Measurements from ENCODE around the gene PDF. TPM values are rescaled to one million over a fixed set of nuclear protein-coding genes. Genes with fewer than 3 reads are reported as not detected.

The PDF gene
- total RNA-seq, 1 experiment from 2014 or later: 42.1 TPM

DNA sequence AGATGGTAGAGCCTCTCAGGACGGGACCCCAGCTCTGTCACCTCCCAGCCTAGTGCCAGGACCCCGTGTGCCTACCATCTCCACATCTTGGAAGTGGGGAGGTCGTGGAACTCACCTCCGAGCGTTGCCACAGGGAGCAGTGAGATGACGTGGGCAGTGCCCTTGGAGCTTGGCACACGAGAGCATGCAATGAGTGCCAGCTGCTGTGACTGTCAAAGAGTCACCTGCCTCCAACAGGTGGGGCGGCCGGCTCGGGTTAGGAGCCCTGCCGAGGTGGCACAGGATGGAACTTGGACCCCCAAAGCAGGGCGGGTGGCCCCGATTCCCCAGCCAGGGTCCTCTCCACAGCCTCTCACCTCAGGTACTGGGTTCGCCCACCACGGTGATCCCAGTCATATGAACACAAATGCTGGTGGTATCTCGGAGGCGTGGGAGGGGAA, 13.8 kb downstream of the PDF start:
- H3K27me3 ChIP-seq (replicated peaks; ENCODE audit: control insufficient read depth, insufficient read depth, low read length): no peaks in the 10 kb centered on the region
- H3K4me1 ChIP-seq: 0 out of 2 replicates have a peak, but pooled peaks cover 5% of the 10 kb centered on the region
- H3K4me3 Mint-ChIP-seq (ENCODE audit: unreplicated experiment): no peak overlapping the region
- H3K4me1 Mint-ChIP-seq (ENCODE audit: low read depth, unreplicated experiment): peaks cover 5% of the 10 kb centered on the region
- no peaks in the 10 kb centered on the region for H3K27me3 Mint-ChIP-seq (ENCODE audit: insufficient read depth, unreplicated experiment)
- no peak overlapping the region for H3K27ac Mint-ChIP-seq (ENCODE audit: unreplicated experiment)
- ChIA-PET CTCF (no interaction called here), POLR2A (interaction anchor here (0.5 kb wide), 1 partner anchor 367 kb away, joined by 4 read pairs; no protein-coding TSS in a partner anchor)
- intact Hi-C loops (cut with micrococcal nuclease; ENCODE audit: unreplicated experiment): no loop called here
- H3K4me3 ChIP-seq (ENCODE audit: low read depth, low read length): no peak overlapping the region
- H3K9me3 Mint-ChIP-seq (ENCODE audit: unreplicated experiment): no peaks in the 10 kb centered on the region
- peaks cover 88% of the 10 kb centered on the region for H3K36me3 Mint-ChIP-seq (ENCODE audit: insufficient read depth, unreplicated experiment)
- DNase-seq: no peak
- TF ChIP-seq, protein P1, sequence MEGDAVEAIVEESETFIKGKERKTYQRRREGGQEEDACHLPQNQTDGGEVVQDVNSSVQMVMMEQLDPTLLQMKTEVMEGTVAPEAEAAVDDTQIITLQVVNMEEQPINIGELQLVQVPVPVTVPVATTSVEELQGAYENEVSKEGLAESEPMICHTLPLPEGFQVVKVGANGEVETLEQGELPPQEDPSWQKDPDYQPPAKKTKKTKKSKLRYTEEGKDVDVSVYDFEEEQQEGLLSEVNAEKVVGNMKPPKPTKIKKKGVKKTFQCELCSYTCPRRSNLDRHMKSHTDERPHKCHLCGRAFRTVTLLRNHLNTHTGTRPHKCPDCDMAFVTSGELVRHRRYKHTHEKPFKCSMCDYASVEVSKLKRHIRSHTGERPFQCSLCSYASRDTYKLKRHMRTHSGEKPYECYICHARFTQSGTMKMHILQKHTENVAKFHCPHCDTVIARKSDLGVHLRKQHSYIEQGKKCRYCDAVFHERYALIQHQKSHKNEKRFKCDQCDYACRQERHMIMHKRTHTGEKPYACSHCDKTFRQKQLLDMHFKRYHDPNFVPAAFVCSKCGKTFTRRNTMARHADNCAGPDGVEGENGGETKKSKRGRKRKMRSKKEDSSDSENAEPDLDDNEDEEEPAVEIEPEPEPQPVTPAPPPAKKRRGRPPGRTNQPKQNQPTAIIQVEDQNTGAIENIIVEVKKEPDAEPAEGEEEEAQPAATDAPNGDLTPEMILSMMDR (IDR thresholded peaks at IDR 0.05; ENCODE audit: insufficient read depth in 1 of 2, low read depth in 1 of 2, low read length in 1 of 2, severe bottlenecking in 1 of 2, unreplicated experiment in 1 of 2): no peak
- H3K9me3 ChIP-seq: no peaks in the 10 kb centered on the region
- no TSS peak for BruUV-seq (replicated peaks)
- H3K36me3 ChIP-seq (ENCODE audit: control insufficient read depth, insufficient read depth, low read length): peaks cover 8% of the 10 kb centered on the region

- Histone ChIP-seq H3K9me3 (no peaks in the 10 kb centered on the region), H3K27me3 (replicated peaks; ENCODE audit: control insufficient read depth, insufficient read depth, low read length) (no peaks in the 10 kb centered on the region), H3K4me3 (ENCODE audit: low read depth, low read length) (no peak overlapping the region), H3K4me1 (peaks cover 5% of the 10 kb centered on the region; the same call in 1 of the 2 replicates), H3K36me3 (ENCODE audit: control insufficient read depth, insufficient read depth, low read length) (peaks cover 5% of the 10 kb centered on the region)
- H3K9me3 Mint-ChIP-seq (ENCODE audit: unreplicated experiment): no peaks in the 10 kb centered on the region
- H3K27me3 Mint-ChIP-seq (ENCODE audit: insufficient read depth, unreplicated experiment): no peaks in the 10 kb centered on the region
- no TSS peak for BruUV-seq (replicated peaks)
- H3K4me1 Mint-ChIP-seq (ENCODE audit: low read depth, unreplicated experiment): peaks cover 5% of the 10 kb centered on the region
- peaks cover 87% of the 10 kb centered on the region for H3K36me3 Mint-ChIP-seq (ENCODE audit: insufficient read depth, unreplicated experiment)
- DNase-seq: peak in 1 of 2 experiments; percentile 29
- ChIA-PET CTCF (no interaction called here), POLR2A (interaction anchor here (0.5 to 1.0 kb wide), 3 partner anchors 11 to 368 kb away, joined by 3 to 4 read pairs (median 4); no protein-coding TSS in a partner anchor)
- no peak overlapping the region for H3K27ac Mint-ChIP-seq (ENCODE audit: unreplicated experiment)
- intact Hi-C loops (cut with micrococcal nuclease; ENCODE audit: unreplicated experiment): no loop called here
- TF ChIP-seq, protein P1 (IDR thresholded peaks at IDR 0.05; ENCODE audit: insufficient read depth in 1 of 2, low read depth in 1 of 2, low read length in 1 of 2, severe bottlenecking in 1 of 2, unreplicated experiment in 1 of 2): no peak
- no peak overlapping the region for H3K4me3 Mint-ChIP-seq (ENCODE audit: unreplicated experiment)
Measured at GRCh38 chr16:69315486-69316311, 14.7 kb downstream of the PDF start.

DNA sequence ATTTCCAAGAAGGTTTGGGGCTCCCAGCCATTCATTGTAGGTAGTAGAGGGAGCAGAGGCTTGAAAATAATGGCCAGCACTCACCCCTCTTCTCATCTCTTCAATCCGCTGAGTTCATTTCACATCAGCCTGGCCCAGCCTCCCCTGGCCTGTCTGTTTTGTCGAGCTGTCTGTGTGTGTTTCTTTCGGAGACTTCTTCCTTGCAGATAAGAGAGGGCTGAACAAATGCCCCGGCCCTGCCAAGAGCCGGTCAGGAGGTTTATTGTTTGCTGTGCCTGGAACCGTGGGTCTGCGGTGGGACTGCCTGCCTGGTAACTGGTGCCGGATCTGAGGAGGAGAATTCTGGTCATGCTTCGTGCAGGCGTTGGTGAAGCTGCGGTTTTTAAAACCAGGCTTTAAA, 15.9 kb downstream of the PDF start:
- Mint-ChIP-seq H3K36me3 (ENCODE audit: insufficient read depth, unreplicated experiment) (peaks cover 90% of the 10 kb centered on the region), H3K4me1 (ENCODE audit: low read depth, unreplicated experiment) (peaks cover 5% of the 10 kb centered on the region), H3K9me3 (ENCODE audit: unreplicated experiment) (no peaks in the 10 kb centered on the region), H3K27me3 (ENCODE audit: insufficient read depth, unreplicated experiment) (no peaks in the 10 kb centered on the region), H3K4me3 (ENCODE audit: unreplicated experiment) (no peak overlapping the region), H3K27ac (ENCODE audit: unreplicated experiment) (no peak overlapping the region)
- intact Hi-C loops (cut with micrococcal nuclease; ENCODE audit: unreplicated experiment): no loop called here
- H3K27me3 ChIP-seq (replicated peaks; ENCODE audit: control insufficient read depth, insufficient read depth, low read length): no peaks in the 10 kb centered on the region
- no peaks in the 10 kb centered on the region for H3K9me3 ChIP-seq
- ChIA-PET POLR2A (interaction anchor here (1.0 kb wide), 1 partner anchor 12 kb away, joined by 3 read pairs; no protein-coding TSS in a partner anchor), CTCF (no interaction called here)
- TF ChIP-seq, protein P1 (IDR thresholded peaks at IDR 0.05; ENCODE audit: insufficient read depth in 1 of 2, low read depth in 1 of 2, low read length in 1 of 2, severe bottlenecking in 1 of 2, unreplicated experiment in 1 of 2): no peak
- H3K4me1 ChIP-seq: peaks cover 9% of the 10 kb centered on the region; the same call in 1 of the 2 replicates
- no peak for DNase-seq
- H3K36me3 ChIP-seq (ENCODE audit: control insufficient read depth, insufficient read depth, low read length): peaks cover 3% of the 10 kb centered on the region; the same call in 1 of the 2 replicates
- BruUV-seq (replicated peaks): no TSS peak
- no peak overlapping the region for H3K4me3 ChIP-seq (ENCODE audit: low read depth, low read length)

All from Caco-2 (cell line).